ENCODE measurements around the gene PCSK2.

GRCh38 chr20:17522528-17522927, 295.7 kb downstream of the PCSK2 start:
- TF ChIP-seq CTCF (IDR thresholded peaks at IDR 0.05; ENCODE audit: low read depth, low read length, missing input control) (no peak), RAD21 (IDR thresholded peaks at IDR 0.05) (no peak), GABPA (IDR thresholded peaks at IDR 0.05 in 1 of 2, conservative IDR thresholded peaks at IDR 0.05 in 1 of 2) (no peak), YY1 (IDR thresholded peaks at IDR 0.05) (no peak), ZBTB33 (IDR thresholded peaks at IDR 0.05) (no peak), MAX (IDR thresholded peaks at IDR 0.05) (no peak), RXRA (IDR thresholded peaks at IDR 0.05) (no peak), JUND (IDR thresholded peaks at IDR 0.05) (no peak), ATF3 (IDR thresholded peaks at IDR 0.05) (no peak), TAF1 (conservative IDR thresholded peaks at IDR 0.05) (no peak)

Data from liver (tissue), 3 donors.